NOMO-1 treated with dmso at 0.1 percent for 144 hours (cell line): ENCODE data around the gene IRAK1BP1.
"Not testable (repeated sequence)": the region's sequence is repeated elsewhere in the genome, so short reads cannot be mapped to it uniquely, and the experiment has no call there.

Experiments used
- DNase-seq: peaks from one replicate; lab custom pipeline; 2025; ENCODE audit not compliant: unreplicated experiment; lab: John Stamatoyannopoulos, UW

Gene IRAK1BP1

GRCh38 chr6:78867370-78868040 is at the start of gene IRAK1BP1:
IRAK1BP1 (plus strand) TSS chr6:78867551; CDS start chr6:78867577, 26 bp downstream.
- peak; percentile 71 for DNase-seq

GRCh38 chr6:78824045-78824444 is 43.3 kb upstream of the IRAK1BP1 start:
- DNase-seq: no peak

GRCh38 chr6:78829407-78829806 is 37.9 kb upstream of the IRAK1BP1 start:
- no peak for DNase-seq

- no peak for DNase-seq
Observed at GRCh38 chr6:78830805-78831204, 36.5 kb upstream of the IRAK1BP1 start.

- no peak for DNase-seq
Observed at GRCh38 chr6:78831492-78831891, 35.9 kb upstream of the IRAK1BP1 start.

GRCh38 chr6:78832091-78832808 is 35.1 kb upstream of the IRAK1BP1 start:
- no peak for DNase-seq

- DNase-seq: no peak
Observed at GRCh38 chr6:78835817-78836216, 31.5 kb upstream of the IRAK1BP1 start.

- no peak for DNase-seq
Observed at GRCh38 chr6:78836598-78836997, 30.8 kb upstream of the IRAK1BP1 start.

- DNase-seq: no peak
Observed at GRCh38 chr6:78841111-78841510, 26.2 kb upstream of the IRAK1BP1 start.

GRCh38 chr6:78842953-78843352 is 24.4 kb upstream of the IRAK1BP1 start:
- no peak for DNase-seq

- DNase-seq: no peak
Observed at GRCh38 chr6:78844899-78845298, 22.5 kb upstream of the IRAK1BP1 start.

- DNase-seq: no peak
Observed at GRCh38 chr6:78845567-78845966, 21.8 kb upstream of the IRAK1BP1 start.

GRCh38 chr6:78850621-78851020 is 16.7 kb upstream of the IRAK1BP1 start:
- DNase-seq: no peak

- no peak for DNase-seq
Observed at GRCh38 chr6:78851156-78851555, 16.2 kb upstream of the IRAK1BP1 start.

- no peak for DNase-seq
Observed at GRCh38 chr6:78854546-78854945, 12.8 kb upstream of the IRAK1BP1 start.

GRCh38 chr6:78858339-78858938 is 8.9 kb upstream of the IRAK1BP1 start:
- not testable (repeated sequence) for DNase-seq

GRCh38 chr6:78861509-78861908 is 5.8 kb upstream of the IRAK1BP1 start:
- DNase-seq: no peak

- DNase-seq: no peak
Observed at GRCh38 chr6:78863576-78863975, 3.8 kb upstream of the IRAK1BP1 start.

- DNase-seq: no peak
Observed at GRCh38 chr6:78864957-78865356, 2.4 kb upstream of the IRAK1BP1 start.

GRCh38 chr6:78867020-78867369 is 356 bp upstream of the IRAK1BP1 start:
- no peak for DNase-seq

- no peak for DNase-seq
Observed at GRCh38 chr6:78868116-78868515, 765 bp downstream of the IRAK1BP1 start.

GRCh38 chr6:78875505-78875904 is 8.2 kb downstream of the IRAK1BP1 start:
- DNase-seq: no peak
